K562 (cell line): ENCODE data around the gene UBXN10. TPM values are rescaled to one million over a fixed set of nuclear protein-coding genes. Genes with fewer than 3 reads are reported as not detected.

Experiments
- ASH1L ChIP-seq: fragments of 450-650 bp; IDR thresholded peaks from 2 replicates; pipeline ENCODE4 v1.6.1; 2018; ENCODE audit warnings: borderline replicate concordance, mild to moderate bottlenecking, low read depth; ENCODE audit not compliant: partially characterized antibody
- ELF4 ChIP-seq: fragments of 450-650 bp; formaldehyde crosslinking; IDR thresholded peaks from 2 replicates; pipeline ENCODE4 v1.4.0; 2022; ENCODE audit warnings: missing genetic modification characterization
- HMG20B ChIP-seq: fragments of 250-450 bp; sonication (Bioruptor Pico); IDR thresholded peaks from 2 replicates; pipeline ENCODE4 v1.5.0; 2021; ENCODE audit warnings: mild to moderate bottlenecking
- KHSRP ChIP-seq: fragments of 450-650 bp; IDR thresholded peaks from 2 replicates; pipeline ENCODE4 v1.6.1; 2017
- MED1 ChIP-seq: sonication (generic); formaldehyde crosslinking; IDR thresholded peaks from 2 replicates; pipeline ENCODE4 v1.8.1; 2023; ENCODE audit warnings: missing genetic modification reagents, borderline replicate concordance
- NCOA1 ChIP-seq: fragments of 450-650 bp; IDR thresholded peaks from 2 replicates; pipeline ENCODE4 v1.6.1; 2016; ENCODE audit warnings: low read depth
- NCOA4 ChIP-seq: fragments of 450-650 bp; IDR thresholded peaks from 2 replicates; pipeline ENCODE4 v1.6.1; 2018; ENCODE audit warnings: mild to moderate bottlenecking; ENCODE audit not compliant: partially characterized antibody
- NCOR1 ChIP-seq: fragments of 450-650 bp; IDR thresholded peaks from 2 replicates; pipeline ENCODE4 v1.6.1; 2016; ENCODE audit warnings: mild to moderate bottlenecking, moderate library complexity
- PHTF2 ChIP-seq: fragments of 250-450 bp; sonication (Bioruptor Pico); IDR thresholded peaks from 2 replicates; pipeline ENCODE4 v1.5.0; 2021; ENCODE audit warnings: mild to moderate bottlenecking
- POLR3A ChIP-seq: IDR thresholded peaks from 2 replicates; pipeline ENCODE4 v1.6.1; 2011; ENCODE audit warnings: borderline replicate concordance, mild to moderate bottlenecking, moderate library complexity; ENCODE audit not compliant: insufficient read length, insufficient read depth; ENCODE audit errors: extremely low read depth
- PTRF ChIP-seq: fragments of 450-650 bp; IDR thresholded peaks from 2 replicates; pipeline ENCODE4 v1.6.1; 2016; ENCODE audit warnings: mild to moderate bottlenecking, missing genetic modification characterization, missing compliant biosample characterization
- RBM25 ChIP-seq: fragments of 200-400 bp; formaldehyde crosslinking; IDR thresholded peaks from 2 replicates; pipeline ENCODE4 v1.6.1; 2018; ENCODE audit warnings: low read length, low read depth, moderate library complexity; ENCODE audit not compliant: severe bottlenecking
- REST ChIP-seq, 2 experiments: fragments of 450-650 bp; formaldehyde crosslinking in 1 of 2; IDR thresholded peaks; 2 replicates each; pipeline versions ENCODE4 v1.4.0 to v1.6.1; 2014 to 2020; ENCODE audit warnings: mild to moderate bottlenecking in 2 of 2, borderline replicate concordance in 1 of 2, low read depth in 1 of 2
- RNF2 ChIP-seq: sonication (generic); IDR thresholded peaks from 2 replicates; pipeline ENCODE4 v1.6.1; 2016
- SAP30 ChIP-seq: fragments of 200-600 bp; sonication (generic); IDR thresholded peaks from 2 replicates; pipeline ENCODE4 v1.6.1; 2012; ENCODE audit warnings: borderline replicate concordance, low read depth, mild to moderate bottlenecking, moderate library complexity, low read length, control low read depth, inconsistent platforms; ENCODE audit not compliant: insufficient read depth, poor library complexity, severe bottlenecking
- WHSC1 ChIP-seq: IDR thresholded peaks from one replicate; pipeline ENCODE4 v1.6.1; 2012; ENCODE audit warnings: low read length, control low read depth, inconsistent platforms
- ZNF165 ChIP-seq: fragments of 250-450 bp; sonication (Bioruptor Pico); IDR thresholded peaks from 2 replicates; pipeline ENCODE4 v1.4.0; 2020; ENCODE audit warnings: borderline replicate concordance
- ZNF24 ChIP-seq: fragments of 450-650 bp; IDR thresholded peaks from 2 replicates; pipeline ENCODE4 v1.6.1; 2016
- ZNF764 ChIP-seq: fragments of 250-450 bp; sonication (Bioruptor Pico); IDR thresholded peaks from 2 replicates; pipeline ENCODE4 v1.4.0; 2020; ENCODE audit warnings: low read depth, mild to moderate bottlenecking, moderate library complexity
- polyA plus RNA-seq, 8 experiments: library from polyadenylated mRNA; depleted of rRNA in 4 of 8; stranded (reverse) in 5 of 8; unstranded in 3 of 8; fragments of >200 nt; fragmentation: Nextera tagmentation in 2 of 8; fragmentation: Illumina TruSeq in 1 of 8; extraction: Ambion mirVana in 2 of 8; extraction: Trizol in 1 of 8; gene quantifications; 2 replicates each; pipeline versions ENCODE4 v1.2.1 to v1.2.3, GENCODE V29; 2011 to 2014; ENCODE audit warnings: inconsistent platforms in 1 of 8, missing spikeins in 1 of 8
- total RNA-seq, 7 experiments: library from RNA; depleted of rRNA in 6 of 7; stranded (reverse); fragments of >200 nt in 6 of 7; fragmentation: Illumina TruSeq in 2 of 7; extraction: Trizol in 2 of 7; gene quantifications; 2 replicates each; pipeline versions ENCODE4 v1.2.1 to v1.2.3, GENCODE V29; 2011 to 2021; ENCODE audit warnings: low replicate concordance in 1 of 7

UBXN10 gene
- total and polyA plus RNA-seq, 9 of the 15 experiments (the other 6 are each of a cell fraction or from before 2014, with no cell fraction given) = 10.7 to 17.7 (median 13.6) TPM

DNA sequence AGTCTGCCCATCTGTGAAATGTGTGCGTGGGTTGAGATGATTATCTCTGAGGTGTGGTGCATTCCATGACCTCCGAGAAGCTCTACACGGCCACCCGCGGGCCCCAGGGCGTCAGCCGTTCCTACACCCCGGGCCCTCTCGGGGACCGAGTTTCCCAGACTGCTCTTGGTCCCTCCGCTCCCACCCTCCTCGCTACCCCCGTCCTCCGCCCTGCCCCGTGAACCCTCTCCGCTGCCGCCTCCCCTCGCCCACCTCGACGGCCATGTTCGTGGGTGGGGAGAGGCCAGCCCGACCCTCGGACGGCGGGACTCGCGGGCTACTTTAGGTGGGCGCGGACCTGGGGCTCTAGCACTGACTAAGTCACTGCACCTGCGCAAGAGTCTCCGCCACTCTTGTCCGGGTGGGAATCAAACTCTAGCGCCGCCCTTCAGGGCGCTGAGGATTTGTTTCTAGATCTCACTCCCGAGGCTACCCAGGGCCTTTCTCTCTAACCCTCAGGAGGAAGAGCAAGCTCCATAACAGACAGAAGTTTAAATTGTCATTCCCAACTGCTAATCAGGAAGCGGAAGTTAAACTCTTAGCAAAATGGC, 57.1 kb downstream of the UBXN10 start (continued):
- TF ChIP-seq REST (IDR thresholded peaks at IDR 0.05; ENCODE audit: borderline replicate concordance) (no peak), REST (CRISPR knock-in tag; IDR thresholded peaks at IDR 0.05; ENCODE audit: low read depth) (no peak), NCOA4 (no peak), RBM25 (peak; percentile 59), ZNF165 (CRISPR knock-in tag) (no peak), RNF2 (no peak), ZNF24 (no peak), KHSRP (no peak), NCOA1 (no peak), PHTF2 (no peak), HMG20B (CRISPR knock-in tag) (no peak), ZNF764 (CRISPR knock-in tag) (no peak), POLR3A (no peak), MED1 (CRISPR knock-in tag) (no peak), ASH1L (no peak), ELF4 (CRISPR knock-in tag) (no peak), NCOR1 (no peak), PTRF (tag) (no peak), WHSC1 (no peak), SAP30 (no peak)
